ENCODE measurements around the gene CLIC3.

Gene CLIC3

DNA sequence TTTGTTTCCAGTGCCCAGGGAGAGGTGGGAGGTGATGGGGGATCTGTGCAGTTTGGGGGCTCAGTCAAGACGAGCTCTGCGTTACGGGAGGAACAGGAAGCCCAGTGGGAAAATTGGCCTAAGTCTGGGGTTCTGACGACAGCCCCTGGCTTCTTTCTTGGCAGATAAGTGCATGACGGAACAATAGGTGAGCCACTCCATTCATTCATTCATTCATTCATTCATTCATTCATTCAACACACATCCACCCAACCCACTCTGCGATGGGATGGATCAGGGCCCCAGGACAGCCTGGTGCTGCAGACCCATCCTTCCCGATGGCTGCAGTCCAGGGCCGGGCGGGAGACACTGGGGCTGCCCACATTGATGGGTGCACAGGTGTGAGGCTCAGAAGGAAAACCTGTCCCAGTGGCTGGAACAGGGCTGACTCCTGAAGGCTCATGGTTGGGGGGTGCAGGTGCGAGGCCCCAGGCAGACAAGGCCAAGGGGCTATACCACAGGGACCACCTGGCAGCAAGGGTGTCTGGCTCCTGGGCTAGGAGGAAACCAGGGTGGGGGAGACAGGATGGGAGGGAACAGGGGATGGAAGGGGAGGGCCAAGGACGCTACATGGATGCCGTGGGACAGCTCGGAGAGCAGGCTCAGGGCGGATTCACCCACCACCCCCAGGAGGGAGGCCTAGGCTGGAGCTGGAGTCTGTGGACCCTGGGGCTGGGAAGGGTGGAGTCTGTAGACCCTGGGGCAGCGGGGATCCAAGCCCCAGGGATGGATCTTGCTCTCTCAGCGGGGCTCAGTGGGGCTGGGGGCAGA is 15.5 kb downstream of the CLIC3 start:
- no peak for DNase-seq (ENCODE audit: low read depth)

DNA sequence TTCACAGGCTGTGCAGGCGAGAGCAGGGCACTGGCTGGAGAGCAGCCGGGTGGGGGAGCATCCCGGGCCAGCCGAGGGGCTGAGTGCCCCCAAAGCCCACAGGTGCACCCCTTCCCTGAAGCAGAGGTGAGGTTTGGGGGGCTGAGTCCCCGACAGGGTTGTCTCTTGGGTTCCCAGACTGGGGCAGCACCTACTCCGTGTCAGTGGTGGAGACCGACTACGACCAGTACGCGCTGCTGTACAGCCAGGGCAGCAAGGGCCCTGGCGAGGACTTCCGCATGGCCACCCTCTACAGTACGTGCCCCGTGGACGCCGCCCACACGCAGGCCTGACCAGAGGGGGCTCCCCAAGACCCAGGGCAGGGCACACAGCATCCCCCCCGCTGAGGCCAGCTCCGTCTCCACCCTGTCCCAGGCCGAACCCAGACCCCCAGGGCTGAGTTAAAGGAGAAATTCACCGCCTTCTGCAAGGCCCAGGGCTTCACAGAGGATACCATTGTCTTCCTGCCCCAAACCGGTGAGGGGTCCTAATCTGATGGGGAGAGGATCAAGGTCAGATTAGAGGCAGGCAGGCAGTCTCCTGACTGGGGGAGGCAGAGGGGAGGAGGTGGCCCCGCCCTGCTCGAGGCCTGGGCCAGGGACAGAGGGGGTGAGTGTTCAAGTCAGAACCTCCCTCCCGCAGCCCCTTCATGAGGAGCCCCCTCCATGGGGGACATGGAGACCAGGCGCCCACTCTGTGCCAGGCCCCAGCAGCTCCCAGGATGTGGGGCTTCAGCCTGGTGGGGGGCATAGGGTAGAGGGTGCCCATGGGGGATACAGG is 16.4 kb downstream of the CLIC3 start:
- DNase-seq (ENCODE audit: low read depth): no peak

DNA sequence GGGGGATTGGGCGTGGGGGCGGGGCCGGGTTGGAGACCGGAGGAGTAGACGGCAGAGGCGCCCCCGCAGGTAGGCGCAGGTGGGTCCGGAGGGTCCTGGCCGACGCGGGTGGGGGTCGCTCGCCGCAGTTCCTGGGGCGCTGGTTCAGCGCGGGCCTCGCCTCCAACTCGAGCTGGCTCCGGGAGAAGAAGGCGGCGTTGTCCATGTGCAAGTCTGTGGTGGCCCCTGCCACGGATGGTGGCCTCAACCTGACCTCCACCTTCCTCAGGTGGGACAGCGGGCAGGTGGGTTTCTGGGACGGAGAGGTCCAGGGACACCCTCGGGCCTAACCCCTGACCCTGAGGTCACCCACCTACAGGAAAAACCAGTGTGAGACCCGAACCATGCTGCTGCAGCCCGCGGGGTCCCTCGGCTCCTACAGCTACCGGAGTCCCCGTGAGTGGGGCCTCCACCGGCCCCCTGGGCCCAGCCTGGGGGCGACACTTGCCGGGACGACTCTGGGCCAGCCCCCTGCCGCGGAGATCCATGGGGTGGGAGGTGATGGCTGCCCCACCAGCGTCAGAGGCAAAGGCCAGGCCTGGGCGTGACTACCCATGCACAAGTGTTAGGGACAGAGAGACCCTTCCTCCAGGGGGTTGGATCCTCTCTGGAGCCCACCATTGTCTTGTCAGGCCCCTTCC is 17.4 kb downstream of the CLIC3 start:
- no peak for DNase-seq (ENCODE audit: low read depth)

DNA sequence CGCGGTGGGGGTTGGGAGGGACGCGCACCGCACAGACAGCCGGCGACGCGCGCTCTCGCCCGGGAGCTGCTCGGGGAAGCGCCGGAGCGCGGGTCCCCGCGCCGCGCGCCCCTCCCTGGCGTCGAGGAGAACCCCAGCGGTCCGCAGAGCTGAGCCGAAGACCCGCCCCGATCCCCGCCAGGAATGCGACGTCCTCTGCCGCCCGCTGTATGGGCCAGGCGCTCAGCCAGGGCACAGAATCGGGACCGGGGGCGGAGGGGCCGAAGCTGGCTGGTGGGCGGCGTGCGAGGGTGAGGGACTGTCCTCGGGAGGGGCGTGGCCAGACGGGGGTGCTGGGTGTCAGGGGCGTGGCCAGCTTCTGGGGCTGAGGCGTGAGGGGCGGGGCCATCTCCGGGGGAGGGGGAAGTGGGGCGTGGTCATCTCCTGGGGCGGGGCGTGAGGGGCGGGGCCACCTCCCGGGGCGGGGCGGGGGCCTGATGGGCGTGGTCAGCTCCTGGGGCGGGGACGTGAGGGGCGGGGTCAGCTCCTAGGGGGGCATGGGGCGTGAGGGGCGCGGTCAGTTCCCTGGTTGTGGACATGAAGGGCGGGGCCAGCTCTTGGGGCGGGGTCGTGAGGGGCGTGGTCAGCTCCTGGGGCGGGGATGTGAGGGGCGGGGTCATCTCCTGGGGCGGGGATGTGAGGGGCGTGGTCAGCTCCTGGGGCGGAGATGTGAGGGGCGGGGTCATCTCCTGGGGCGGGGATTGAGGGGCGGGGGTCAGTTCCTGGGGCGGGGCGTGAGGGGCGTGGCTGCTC is 18.1 kb downstream of the CLIC3 start:
- peak; percentile 59 for DNase-seq (ENCODE audit: low read depth)

DNA sequence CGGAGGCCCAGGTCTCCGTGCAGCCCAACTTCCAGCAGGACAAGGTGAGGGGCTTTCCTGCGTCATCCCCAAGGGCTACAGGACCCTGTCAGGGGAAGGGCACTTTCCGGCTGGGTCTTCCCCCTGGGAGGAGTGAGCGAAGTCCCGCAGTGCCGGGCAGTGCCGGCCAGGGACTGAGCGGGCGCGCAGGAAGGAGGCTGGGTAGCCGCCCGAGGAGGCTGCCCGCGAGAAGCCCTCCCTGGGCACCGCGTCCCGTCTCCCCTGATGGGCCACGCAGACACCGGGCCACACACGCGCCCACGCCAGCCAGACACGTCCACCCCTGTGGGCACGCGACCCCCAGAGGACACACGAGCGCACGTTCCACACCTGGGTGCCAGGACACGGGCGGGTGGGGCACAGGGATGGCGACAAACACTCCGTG is 18.7 kb downstream of the CLIC3 start:
- no peak for DNase-seq (ENCODE audit: low read depth)

DNA sequence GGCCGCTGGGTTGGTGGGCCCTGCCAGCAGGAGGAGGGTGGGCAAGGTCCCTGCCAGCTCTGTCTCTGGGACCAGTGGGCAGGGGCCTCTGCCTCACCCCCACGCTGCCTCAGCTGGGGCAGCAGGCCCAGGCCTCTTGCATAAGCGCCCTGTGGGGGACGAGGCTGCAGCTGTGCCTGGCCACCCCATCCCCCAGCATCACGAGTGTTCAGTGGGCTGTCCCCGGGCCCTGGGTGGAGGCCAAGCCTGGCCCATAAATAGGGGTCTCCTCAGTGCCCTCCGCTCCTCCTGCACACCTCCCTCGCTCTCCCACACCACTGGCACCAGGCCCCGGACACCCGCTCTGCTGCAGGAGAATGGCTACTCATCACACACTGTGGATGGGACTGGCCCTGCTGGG is 19.1 kb downstream of the CLIC3 start, which contains the start of gene PTGDS:
PTGDS (plus strand) TSS at position 282 of the 400 bp plus-strand sequence; CDS start at position 357, 75 bp downstream.
- peak; percentile 74 for DNase-seq (ENCODE audit: low read depth)

DNA sequence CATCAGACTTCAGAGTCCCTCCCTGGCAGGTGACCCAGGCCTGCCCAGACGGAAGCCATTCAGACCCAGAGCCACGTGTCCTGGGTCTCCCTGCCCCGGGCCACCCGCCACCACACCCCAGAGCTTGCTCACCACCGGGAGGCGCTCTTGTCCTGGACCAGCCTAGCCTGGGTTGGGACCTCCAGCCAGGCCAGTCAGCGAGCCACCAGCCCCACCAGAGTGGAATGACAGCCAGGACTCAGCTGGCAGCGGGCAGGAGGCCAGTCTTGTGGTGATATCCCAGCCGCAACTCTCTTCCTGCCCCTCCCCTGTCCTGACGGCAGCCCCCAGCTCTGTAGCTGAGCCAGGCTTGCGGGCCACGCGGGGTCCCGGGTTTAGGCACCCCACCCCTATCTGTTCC is 20.7 kb downstream of the CLIC3 start:
- DNase-seq (ENCODE audit: low read depth): no peak

DNA sequence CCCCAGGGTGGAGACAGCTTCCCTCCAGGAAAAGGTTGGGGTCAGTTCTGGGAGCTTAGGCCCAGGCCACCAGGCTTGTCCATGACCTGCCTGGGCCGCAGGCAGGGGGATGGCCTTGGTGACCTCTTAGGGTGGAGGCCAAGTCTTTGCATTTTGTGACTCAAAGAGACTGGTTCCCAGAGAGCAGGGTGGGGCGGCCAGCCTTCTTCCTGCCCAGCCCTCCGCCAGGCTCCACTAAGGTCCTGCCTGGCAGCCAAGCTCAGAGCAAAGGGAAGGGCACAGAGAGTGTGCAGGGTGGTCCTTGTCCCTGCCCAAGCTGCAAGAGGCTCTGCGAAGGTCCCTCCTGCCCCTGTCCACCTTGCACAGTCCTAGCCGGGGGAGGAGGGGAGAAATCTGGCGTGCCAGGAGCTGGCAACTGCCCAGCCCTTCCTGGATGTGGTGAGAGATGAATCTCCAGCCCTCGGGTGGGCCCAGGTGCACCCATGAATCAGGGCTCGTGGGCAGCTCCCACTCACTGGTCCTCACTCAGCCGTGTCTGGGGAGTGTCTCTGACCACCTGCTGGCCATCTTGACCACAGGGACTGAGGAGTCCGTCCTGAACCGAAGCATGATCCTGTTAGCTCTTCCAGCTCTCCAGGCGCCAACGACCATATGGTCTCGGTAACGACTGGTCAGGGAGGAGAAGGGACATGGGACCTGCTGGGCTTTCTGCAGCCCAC is 21.4 kb downstream of the CLIC3 start:
- DNase-seq (ENCODE audit: low read depth): no peak

DNA sequence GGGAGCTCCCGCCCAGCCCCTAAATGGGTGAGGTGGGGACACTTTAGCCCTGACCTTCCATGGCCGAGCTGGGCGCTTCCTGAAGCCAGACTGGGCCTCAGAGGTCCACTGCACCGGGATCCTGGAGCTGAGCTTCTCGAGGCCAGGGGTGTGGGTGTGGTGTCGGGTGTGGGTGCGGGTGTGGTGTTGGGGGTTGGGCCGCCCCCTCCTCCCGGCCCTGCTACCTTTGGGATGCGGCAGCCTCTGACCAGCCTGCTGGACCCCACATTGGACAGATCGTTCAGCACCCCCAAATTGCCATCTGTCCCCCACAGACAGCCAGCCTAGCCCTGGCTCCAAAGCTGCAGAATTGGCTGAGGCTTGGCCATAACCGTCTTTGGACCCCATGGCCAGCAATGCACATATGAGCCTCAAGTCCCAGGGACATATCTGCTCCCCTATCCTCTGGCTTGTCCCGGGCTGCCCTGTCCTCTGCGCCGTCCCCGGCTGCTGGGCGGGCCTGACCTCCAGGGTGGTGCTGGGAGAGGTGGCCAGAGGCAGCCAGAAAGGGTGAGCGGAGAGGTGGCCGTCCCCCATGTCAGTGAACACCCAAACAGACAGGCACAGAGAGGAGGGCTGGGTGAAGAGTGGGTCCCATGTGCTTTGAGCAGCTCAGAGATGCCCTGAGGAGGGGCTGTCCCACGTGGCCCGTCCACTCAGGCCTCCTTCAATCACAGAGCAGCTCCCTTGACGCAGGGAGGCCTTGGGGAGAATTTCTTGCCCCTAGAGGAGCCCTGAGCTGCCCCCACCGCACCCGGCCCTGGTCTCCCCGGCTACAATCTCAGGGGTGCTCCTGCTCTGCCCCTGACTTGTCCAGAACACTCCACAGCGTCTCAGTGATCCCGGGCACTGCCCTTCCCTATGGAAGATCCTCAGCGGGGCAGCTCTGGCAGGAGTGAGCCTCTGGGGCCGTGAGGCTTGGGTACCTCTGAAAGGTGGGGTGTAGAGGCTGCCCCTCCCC is 22.4 kb downstream of the CLIC3 start:
- DNase-seq (ENCODE audit: low read depth): no peak

DNA sequence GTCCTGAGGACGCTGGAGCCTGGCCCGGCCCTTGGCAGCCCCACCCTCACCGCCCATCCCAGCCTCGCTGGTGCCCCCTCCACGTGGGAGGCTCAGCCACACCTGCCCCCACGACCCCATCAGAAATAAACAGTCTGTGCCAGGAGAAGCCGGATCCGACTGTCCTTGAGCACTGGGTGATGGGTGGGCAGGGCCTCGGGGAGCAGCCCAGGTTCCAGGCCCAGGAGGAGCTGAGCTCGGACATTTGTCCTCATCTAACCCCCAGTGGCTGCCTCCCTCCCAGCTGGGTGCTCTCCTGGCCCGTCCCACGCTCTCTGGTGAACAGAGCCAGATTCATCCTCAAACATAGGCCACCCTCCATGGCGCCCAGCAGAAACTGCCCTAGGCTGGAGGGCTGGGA is 23.6 kb downstream of the CLIC3 start:
- DNase-seq (ENCODE audit: low read depth): no peak

DNA sequence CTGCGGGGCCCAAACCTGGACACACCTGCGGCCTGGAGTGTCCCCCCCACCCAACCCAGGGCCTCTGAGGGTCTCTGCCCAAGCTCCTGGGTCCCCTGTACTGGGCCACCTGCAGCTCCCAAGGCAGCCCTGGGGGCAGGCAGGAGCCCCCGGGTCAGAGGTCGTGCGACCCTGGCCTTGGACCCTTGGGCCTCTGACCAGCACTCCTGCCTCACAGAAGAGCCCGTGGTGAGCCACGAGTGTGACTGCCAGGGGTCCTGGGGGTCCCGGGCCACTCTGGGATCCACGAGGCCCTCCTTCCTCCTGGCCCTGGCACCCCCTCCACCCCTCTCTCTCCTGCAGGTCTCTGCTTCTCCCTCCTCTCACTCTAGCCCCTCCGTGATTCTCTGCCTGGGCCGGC is 24.0 kb downstream of the CLIC3 start:
- DNase-seq (ENCODE audit: low read depth): no peak

DNA sequence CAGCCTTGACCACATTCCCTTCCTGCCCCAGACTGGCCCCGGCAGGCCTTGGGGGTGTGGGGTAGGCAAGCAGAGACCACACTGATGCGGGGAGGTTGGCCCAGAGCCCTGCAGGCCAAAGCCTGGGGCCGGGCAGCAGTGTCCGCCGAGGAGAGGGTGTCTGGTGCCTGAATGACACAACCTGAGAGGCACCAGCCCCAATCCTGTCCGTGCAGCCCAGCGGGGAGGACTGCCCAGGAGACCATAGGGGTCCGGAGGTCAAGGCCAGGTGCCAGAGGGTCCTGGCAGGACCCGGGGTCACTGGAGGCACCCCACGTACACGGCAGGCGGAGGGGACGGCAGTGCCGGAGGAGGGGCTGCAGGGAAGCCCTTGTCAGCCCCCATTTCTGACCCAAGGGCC is 24.6 kb downstream of the CLIC3 start:
- DNase-seq (ENCODE audit: low read depth): no peak

DNA sequence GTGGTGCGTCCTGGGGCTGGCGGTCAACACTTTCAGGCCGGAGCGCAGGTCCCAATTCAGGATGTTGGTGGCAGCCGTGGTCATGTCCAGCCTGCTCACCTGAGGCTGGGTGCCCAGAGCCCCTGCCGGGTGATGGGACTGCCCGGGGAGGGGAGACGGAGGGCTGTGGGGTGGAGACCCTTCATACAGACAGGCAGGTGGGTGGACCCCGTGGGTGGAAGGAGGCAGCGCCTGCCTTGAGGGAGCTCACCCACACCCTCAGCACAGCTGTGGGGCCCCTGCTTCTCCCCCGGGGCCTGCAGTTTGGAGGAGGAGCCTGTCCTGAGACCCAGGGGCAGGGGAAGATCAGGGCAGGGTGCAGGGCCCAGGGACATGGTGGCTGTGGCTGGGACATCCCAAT is 26.0 kb downstream of the CLIC3 start:
- DNase-seq (ENCODE audit: low read depth): no peak

DNA sequence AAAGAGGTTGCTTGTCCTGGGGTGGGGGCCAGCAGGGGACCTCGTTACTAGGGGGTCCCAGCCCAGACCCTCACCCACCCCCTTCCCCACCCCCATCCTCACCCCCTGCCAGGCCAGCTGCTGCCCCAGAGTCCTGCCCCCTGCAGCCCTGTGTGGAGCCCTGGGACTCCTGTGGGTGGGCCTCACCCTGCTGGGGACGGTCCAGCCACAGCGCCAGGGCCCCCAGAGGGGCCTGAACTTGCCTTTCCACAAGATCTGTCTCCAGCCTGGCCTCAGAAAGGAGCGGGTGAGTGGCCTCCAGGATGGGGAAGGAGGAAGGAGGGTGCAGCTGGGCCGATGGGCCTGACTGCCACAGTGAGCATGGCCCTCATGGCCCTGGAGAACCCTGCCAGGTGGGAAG is 26.6 kb downstream of the CLIC3 start:
- DNase-seq (ENCODE audit: low read depth): no peak

DNA sequence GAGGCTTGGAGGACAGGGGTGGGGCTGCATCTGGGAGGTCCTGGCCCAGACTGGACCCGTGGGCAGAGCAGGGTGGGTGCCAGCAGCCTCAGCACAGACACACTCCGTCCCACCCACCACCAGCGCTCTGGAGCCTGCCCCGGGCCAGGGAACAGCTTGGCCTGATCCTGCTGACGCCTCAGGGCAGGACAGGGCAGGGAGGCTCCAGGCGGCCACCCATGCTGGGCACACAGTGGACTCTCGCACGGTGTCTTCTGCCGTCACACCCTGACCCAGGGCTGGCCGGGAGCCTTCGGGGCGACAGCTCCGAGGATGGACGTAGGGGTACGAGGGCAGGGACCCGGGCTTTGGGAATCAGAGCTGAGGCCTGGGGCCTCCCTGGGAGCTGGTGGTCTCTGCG is 27.2 kb downstream of the CLIC3 start:
- DNase-seq (ENCODE audit: low read depth): no peak

DNA sequence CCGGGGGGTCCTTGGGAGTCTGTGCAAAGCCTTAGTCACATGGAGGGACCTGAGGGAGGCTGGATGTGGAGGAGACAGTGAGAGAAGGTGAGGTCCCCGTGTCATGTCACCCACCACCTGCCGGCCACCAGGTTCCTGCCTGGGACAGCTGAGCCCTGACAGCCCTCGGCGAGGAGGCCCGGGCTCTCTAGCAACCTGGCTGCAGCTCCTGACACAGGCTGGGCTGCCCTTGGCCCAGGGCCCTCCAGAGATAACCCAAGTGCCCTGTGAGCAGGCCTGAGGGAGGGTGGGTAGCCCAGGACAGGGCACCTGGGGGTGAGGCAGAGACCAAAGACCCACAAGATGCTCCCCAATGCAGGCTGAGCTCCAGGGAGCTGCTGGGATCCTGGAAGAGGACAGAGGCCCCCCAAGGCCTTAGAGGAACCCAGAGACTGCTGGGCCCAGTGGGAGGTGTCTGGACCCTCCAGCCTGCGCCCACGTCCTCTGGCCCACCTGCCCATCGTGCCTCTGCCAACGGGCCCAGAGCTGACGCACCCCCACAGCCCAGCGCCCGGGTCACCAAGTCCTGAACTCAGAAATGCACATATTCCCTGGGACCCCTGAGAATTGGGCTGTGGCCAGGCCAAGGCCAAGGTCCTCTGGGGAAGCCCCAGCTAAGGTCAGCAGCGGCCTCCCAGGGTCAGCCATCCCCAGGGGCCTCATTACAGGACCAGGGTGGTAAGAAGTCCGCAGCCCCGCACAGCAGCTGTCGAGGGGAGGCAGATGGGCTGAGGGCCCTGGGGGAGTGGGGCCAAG is 27.8 kb downstream of the CLIC3 start:
- DNase-seq (ENCODE audit: low read depth): no peak

DNA sequence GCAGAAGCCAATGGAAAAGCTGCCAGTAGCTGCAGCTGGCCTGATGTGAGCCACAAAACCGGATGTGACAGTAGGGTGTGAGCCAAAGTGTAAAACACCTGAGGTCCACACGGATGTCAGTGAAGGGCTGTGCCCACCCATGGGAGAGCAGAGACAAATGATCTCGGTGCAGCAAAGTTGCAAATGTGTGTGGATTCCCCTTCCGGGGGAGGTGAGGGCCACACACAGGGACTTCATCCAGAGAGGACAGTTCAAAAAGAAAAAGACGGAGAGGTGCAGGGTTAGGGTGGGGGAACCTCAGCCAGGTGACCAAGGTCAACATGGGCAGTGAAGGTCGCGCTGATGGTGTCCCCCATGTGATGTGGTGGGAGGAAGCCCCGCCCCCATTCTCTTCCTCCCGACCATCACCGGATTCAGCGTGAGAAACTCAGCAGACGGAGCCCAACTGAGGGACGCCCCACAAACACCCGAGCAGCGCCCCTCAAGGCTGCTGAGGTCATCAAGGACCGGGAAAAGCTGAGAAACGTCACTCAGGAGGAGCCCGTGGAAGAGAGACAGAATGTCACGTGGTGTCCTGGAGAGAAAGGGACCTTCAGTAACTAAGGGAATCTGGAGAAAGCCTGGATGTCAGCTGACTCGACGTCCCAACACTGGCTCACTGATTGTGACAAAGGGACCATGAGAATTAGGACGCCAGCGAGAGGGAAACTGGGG is 30.4 kb downstream of the CLIC3 start:
- no peak for DNase-seq (ENCODE audit: low read depth)

DNA sequence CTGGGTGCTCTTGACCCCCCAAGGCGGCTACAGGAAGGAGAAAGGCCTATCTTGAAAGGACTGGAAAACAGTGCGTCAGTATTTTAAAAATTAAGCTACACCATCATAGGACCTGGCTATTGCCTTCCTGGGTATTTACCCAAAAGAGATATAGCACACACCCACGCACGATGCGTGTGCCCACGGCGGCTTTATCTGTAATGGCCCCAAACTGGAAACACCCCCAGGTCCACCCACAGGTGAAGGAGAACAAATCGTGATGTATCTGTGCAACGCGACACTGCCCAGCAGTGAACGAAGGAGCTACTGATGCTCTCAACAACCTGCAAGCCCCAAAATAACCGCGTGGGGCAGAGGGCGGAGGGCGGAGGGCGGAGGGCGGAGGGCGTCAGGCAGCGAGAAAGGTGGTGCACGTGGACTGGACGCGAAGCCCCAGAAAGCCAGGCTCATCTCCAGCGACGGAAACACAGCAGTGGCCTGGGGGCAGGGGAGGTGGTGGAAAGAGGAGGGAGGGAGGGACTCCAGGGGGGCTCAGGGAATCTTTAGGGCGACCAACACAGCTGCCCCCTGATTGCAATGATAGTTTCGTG is 31.4 kb downstream of the CLIC3 start:
- no peak for DNase-seq (ENCODE audit: low read depth)

Measured in fibroblast of gingiva (primary cell).